Tibial nerve (tissue), 4 donors: ENCODE data around the gene COX20. TPM values are rescaled to one million over a fixed set of nuclear protein-coding genes. Genes with fewer than 3 reads are reported as not detected.
"Not testable (repeated sequence)": the region's sequence is repeated elsewhere in the genome, so short reads cannot be mapped to it uniquely, and the experiment has no call there.

ENCODE experiments used
- DNase-seq, 2 donors: peaks; one replicate each; pipeline ENCODE4 v3.0.0-alpha.2; 2019; ENCODE audit warnings: low spot score in 2 of 2
- H3K27ac ChIP-seq, 4 donors: fragments of 200-600 bp; sonication (generic) in 3 of 4; one replicate each; pipeline ENCODE4 v1.5.1; 2017 to 2019; ENCODE audit warnings: mild to moderate bottlenecking in 1 of 4
- H3K27me3 ChIP-seq, 2 donors: fragments of 200-600 bp; sonication (generic) in 1 of 2; one replicate each; pipeline versions ENCODE4 v1.5.1 to v1.6.0; 2017 to 2019
- H3K36me3 ChIP-seq, 3 donors: fragments of 200-600 bp; sonication (generic); one replicate each; pipeline ENCODE4 v1.5.1; 2018 to 2019
- H3K4me1 ChIP-seq, 4 donors: fragments of 200-600 bp; sonication (generic) in 3 of 4; one replicate each; pipeline ENCODE4 v1.5.1; 2017 to 2019
- H3K4me3 ChIP-seq, 4 donors: fragments of 200-600 bp; sonication (generic) in 3 of 4; one replicate each; pipeline ENCODE4 v1.5.1; 2017 to 2019; ENCODE audit warnings: mild to moderate bottlenecking in 1 of 4, moderate library complexity in 1 of 4
- H3K9me3 ChIP-seq, 4 donors: fragments of 200-600 bp; sonication (generic) in 3 of 4; one replicate each; pipeline ENCODE4 v1.5.1; 2017 to 2019
- EP300 ChIP-seq, 2 donors: sonication (generic); formaldehyde crosslinking; IDR thresholded peaks; one replicate each; pipeline ENCODE4 v1.6.1; 2017; ENCODE audit warnings: antibody characterized with exemption in 2 of 2, mild to moderate bottlenecking in 1 of 2
- POLR2A ChIP-seq, 2 donors: fragments of 450-650 bp; IDR thresholded peaks; one replicate each; pipeline ENCODE4 v1.6.1; 2017; ENCODE audit warnings: antibody characterized with exemption in 2 of 2, mild to moderate bottlenecking in 2 of 2, moderate library complexity in 2 of 2
- WGBS, 2 donors: methylation state at CpG; one replicate each; pipeline ENCODE4 v1.1.5; 2018; 5-methylcytosine and 5-hydroxymethylcytosine counted together
- total RNA-seq, 4 donors: library from RNA; depleted of rRNA; stranded (reverse); fragments of >200 nt; gene quantifications; one replicate each; pipeline ENCODE4 v1.1.0, GENCODE V29; 2016
- TF ChIP-seq, protein P1 (sequence below), 5 experiments: fragments of 200-600 bp in 3 of 5; fragments of 450-650 bp in 2 of 5; sonication (generic) in 3 of 5; IDR thresholded peaks; one replicate each; pipeline ENCODE4 v1.5.1; 2016 to 2019; ENCODE audit warnings: antibody characterized with exemption in 5 of 5, mild to moderate bottlenecking in 3 of 5, moderate library complexity in 2 of 5

Gene COX20
- total RNA-seq, 4 donors from 2014 or later, result 20.2 to 44.4 (median 39.5) TPM

DNA sequence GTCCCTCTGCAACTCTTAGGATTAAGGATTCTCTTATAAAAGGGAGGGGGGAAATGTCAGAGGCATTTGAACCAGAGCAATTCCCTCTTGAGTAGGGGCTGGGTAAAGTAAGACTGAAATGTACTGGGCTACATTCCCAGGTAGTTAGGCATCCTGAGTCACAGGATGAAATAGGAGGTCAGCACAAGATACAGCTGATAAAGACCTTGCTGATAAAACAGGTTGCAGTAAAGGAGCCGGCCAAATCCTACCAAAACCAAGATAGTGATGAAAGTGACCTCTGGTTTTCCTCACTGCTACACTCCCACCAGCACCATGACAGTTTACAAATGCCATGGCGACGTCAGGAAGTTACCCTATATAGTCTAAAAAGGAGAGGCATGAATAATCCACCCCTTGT is 14.3 kb upstream of the COX20 start:
- no peaks in the 10 kb centered on the region for H3K27me3 ChIP-seq
- DNase-seq, result no peak
- WGBS, 2 donors, result 76 to 86% methylated on average over 3 of the region's 3 CpGs

DNA sequence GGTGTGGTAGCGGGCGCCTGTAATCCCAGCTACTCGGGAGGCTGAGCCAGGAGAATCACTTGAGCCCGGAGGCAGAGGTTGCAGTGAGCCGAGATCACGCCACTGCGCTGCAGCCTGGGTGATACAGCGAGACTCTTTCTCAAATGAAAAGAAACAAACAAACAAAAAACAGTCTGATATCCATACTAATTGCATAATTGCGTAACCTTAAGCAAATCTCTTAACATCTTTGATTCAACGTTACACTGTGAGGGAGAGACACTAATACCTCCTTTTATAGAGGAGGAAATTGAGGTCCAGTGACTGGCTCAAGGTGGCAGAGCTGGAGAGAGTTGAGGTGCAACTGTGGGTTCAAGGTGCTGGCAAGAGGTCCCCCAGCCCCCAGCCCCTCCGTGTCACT is 12.6 kb upstream of the COX20 start:
- no peaks in the 10 kb centered on the region for H3K27me3 ChIP-seq
- no peak overlapping the region for H3K27ac ChIP-seq
- peaks cover 0 to 3% (median 0%) of the 10 kb centered on the region in 3 donors for H3K36me3 ChIP-seq
- H3K4me1 ChIP-seq, result no peaks in the 10 kb centered on the region
- 85% methylated on average over 11 of the region's 11 CpGs for WGBS, 2 donors
- DNase-seq, result no peak
- TF ChIP-seq POLR2A (IDR thresholded peaks at IDR 0.05) (no peak), EP300 (IDR thresholded peaks at IDR 0.05) (no peak)
- TF ChIP-seq, protein P1, sequence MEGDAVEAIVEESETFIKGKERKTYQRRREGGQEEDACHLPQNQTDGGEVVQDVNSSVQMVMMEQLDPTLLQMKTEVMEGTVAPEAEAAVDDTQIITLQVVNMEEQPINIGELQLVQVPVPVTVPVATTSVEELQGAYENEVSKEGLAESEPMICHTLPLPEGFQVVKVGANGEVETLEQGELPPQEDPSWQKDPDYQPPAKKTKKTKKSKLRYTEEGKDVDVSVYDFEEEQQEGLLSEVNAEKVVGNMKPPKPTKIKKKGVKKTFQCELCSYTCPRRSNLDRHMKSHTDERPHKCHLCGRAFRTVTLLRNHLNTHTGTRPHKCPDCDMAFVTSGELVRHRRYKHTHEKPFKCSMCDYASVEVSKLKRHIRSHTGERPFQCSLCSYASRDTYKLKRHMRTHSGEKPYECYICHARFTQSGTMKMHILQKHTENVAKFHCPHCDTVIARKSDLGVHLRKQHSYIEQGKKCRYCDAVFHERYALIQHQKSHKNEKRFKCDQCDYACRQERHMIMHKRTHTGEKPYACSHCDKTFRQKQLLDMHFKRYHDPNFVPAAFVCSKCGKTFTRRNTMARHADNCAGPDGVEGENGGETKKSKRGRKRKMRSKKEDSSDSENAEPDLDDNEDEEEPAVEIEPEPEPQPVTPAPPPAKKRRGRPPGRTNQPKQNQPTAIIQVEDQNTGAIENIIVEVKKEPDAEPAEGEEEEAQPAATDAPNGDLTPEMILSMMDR (IDR thresholded peaks at IDR 0.05), result no peak
- no peak overlapping the region for H3K4me3 ChIP-seq
- no peaks in the 10 kb centered on the region for H3K9me3 ChIP-seq

More for the DNA sequence above, 14.3 kb upstream of the COX20 start:
- TF ChIP-seq POLR2A (IDR thresholded peaks at IDR 0.05) (no peak), EP300 (IDR thresholded peaks at IDR 0.05) (no peak)
- TF ChIP-seq, protein P1 (IDR thresholded peaks at IDR 0.05), result no peak
- Histone ChIP-seq H3K4me1 (no peaks in the 10 kb centered on the region), H3K9me3 (no peaks in the 10 kb centered on the region), H3K4me3 (no peak overlapping the region), H3K36me3 (no peaks in the 10 kb centered on the region), H3K27ac (no peak overlapping the region)

DNA sequence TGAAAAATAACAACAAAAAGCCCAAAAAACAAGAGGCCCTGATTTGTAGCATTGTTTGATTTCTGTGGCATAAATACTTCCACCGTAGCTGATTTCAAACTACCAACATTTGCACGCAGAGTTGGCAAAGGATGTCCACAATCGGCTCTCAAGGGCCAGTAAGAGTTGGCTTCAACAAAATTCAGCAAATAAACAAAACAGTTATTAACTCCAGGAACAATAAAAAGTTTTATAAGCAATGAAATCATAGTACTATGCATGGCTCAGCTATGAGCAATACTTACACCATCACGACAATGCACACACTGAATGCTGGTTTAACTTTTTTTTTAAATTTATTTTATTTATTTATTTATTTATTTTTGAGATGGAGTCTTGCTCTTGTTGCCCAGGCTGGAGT is 8.7 kb upstream of the COX20 start:
- DNase-seq, result no peak
- Histone ChIP-seq H3K27me3 (no peaks in the 10 kb centered on the region), H3K9me3 (no peaks in the 10 kb centered on the region), H3K27ac (no peak overlapping the region), H3K4me3 (no peak overlapping the region), H3K36me3 (peaks cover 0 to 3% (median 0%) of the 10 kb centered on the region in 3 donors), H3K4me1 (no peaks in the 10 kb centered on the region)
- WGBS, 2 donors, result 65 to 70% methylated on average over 4 of the region's 4 CpGs
- no peak for TF ChIP-seq POLR2A (IDR thresholded peaks at IDR 0.05)
- TF ChIP-seq, protein P1 (IDR thresholded peaks at IDR 0.05), result no peak
- TF ChIP-seq EP300 (IDR thresholded peaks at IDR 0.05), result no peak

DNA sequence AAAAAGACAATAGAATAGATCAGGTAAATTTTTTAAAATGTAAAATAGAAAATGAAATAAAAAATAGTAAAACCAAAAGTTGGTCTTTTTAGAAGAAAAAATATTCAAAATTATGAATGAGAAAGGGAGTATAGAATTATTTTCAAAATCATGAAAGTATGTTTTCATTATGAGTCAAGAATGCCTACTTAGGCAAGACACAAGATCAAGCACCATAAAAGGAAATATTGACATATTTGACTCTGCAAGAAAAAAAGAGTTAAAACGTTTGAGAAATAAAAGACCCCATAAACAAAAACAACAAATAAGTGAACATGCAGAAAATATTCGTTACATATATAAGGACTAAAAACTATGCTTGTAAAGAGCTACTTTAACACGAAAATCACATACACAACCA is 4.8 kb upstream of the COX20 start:
- Histone ChIP-seq H3K4me1 (peaks cover 0 to 6% (median 0%) of the 10 kb centered on the region in 4 donors), H3K27me3 (no peaks in the 10 kb centered on the region), H3K9me3 (no peaks in the 10 kb centered on the region), H3K27ac (no peak overlapping the region), H3K4me3 (no peak overlapping the region), H3K36me3 (peaks cover 0 to 3% (median 0%) of the 10 kb centered on the region in 3 donors)
- WGBS, 2 donors, result 72 to 73% methylated on average over 3 of the region's 3 CpGs
- DNase-seq, result no peak
- TF ChIP-seq, protein P1 (IDR thresholded peaks at IDR 0.05), result no peak
- TF ChIP-seq POLR2A (IDR thresholded peaks at IDR 0.05) (no peak), EP300 (IDR thresholded peaks at IDR 0.05) (no peak)

DNA sequence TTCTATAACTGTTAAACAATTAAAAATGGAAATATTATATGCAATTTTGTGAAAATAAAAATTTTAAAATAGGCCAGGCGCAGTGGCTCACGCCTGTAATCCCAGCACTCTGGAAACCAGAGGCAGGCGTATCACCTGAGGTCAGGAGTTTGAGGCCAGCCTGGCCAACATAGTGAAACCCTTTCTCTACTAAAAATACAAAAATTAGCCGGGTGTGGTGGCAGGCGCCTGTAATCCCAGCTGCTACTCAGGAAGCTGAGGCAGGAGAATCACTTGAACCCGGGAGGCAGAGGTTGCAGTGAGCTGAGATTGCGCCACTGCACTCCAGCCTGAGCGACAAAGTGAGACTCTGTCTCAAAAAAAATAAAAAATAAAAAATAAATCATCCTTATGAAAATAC is 2.2 kb upstream of the COX20 start:
- H3K27ac ChIP-seq, result peak overlapping the region; percentile 99 to 100 (median 100)
- peaks cover 0 to 25% (median 10%) of the 10 kb centered on the region in 4 donors for H3K4me1 ChIP-seq
- not testable (repeated sequence) for H3K36me3 ChIP-seq, H3K27me3 ChIP-seq, H3K9me3 ChIP-seq, DNase-seq
- WGBS, 2 donors, result 31 to 33% methylated on average over 8 of the region's 8 CpGs
- peak overlapping the region; percentile 67 to 92 (median 78) for H3K4me3 ChIP-seq
